WERI-Rb-1 (cell line): ENCODE data around the gene PLXNA2.
A peak's percentile ranks its signal among the peaks of the same experiment; 100 is the strongest.

Experiments
- DNase-seq: peaks from one replicate; pipeline ENCODE4 v3.0.0-alpha.2; 2020
- H3K27ac ChIP-seq: fragments of 250-450 bp; sonication (Bioruptor Pico); 2 replicates; pipeline ENCODE4 v1.5.1; 2020; ENCODE audit warnings: mild to moderate bottlenecking, moderate library complexity
- H3K27me3 ChIP-seq: fragments of 250-450 bp; sonication (Bioruptor Pico); 2 replicates; pipeline ENCODE4 v1.5.1; 2021; ENCODE audit warnings: mild to moderate bottlenecking, low read depth, moderate library complexity; ENCODE audit not compliant: insufficient read depth, severe bottlenecking
- H3K36me3 ChIP-seq: fragments of 250-450 bp; sonication (Bioruptor Pico); 2 replicates; pipeline ENCODE4 v1.5.1; 2020; ENCODE audit warnings: mild to moderate bottlenecking, moderate library complexity
- H3K4me3 ChIP-seq: 2 replicates; pipeline ENCODE4 v1.5.1; 2011; ENCODE audit warnings: low read depth, mild to moderate bottlenecking, control low read depth, low read length
- H3K9me3 ChIP-seq: fragments of 250-450 bp; sonication (Bioruptor Pico); 2 replicates; pipeline ENCODE4 v1.5.1; 2021; ENCODE audit warnings: mild to moderate bottlenecking, moderate library complexity; ENCODE audit not compliant: severe bottlenecking
- TF ChIP-seq, protein P1 (sequence below): IDR thresholded peaks from 2 replicates; pipeline ENCODE4 v1.5.1; 2011; ENCODE audit warnings: low read depth, mild to moderate bottlenecking, control low read depth, inconsistent platforms, low read length

PLXNA2 gene

DNA sequence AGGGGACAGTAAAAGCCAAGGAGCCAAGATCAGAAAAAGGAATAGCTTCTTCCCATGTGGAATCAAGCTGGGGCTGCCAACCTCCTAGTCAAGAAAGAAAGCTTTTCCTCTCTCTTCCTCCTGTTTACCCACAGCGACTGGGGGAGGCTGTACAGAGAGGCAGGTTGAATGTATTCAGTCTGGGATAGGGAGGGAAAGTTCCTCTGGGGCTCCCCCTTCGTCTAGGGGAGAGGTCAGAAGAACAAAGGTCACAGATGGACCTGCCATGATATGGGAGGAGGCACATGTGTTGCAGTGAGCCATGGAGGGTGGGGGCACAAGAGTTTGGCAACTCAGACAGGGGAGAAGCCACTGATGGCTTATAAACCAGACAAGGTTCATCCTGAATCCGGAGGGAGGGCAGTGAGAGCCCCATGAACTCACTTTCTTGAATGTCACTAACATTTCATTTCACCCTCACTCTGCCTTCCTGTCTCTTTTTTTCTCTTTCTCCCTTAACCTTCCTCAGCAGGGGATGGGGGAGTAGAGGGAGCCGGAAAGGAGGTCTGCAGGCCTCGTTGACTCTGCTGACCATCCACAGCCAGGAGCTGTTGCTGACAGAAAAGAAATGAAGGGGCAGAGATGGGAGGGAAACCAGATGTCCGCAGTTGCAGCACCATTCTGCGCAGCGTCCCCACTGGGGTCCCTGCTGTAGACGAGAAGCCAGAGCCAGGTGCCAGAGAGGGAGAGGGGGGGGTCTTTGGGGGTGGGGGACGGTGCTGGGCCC lies 61.1 kb downstream of the PLXNA2 start:
- TF ChIP-seq, protein P1, sequence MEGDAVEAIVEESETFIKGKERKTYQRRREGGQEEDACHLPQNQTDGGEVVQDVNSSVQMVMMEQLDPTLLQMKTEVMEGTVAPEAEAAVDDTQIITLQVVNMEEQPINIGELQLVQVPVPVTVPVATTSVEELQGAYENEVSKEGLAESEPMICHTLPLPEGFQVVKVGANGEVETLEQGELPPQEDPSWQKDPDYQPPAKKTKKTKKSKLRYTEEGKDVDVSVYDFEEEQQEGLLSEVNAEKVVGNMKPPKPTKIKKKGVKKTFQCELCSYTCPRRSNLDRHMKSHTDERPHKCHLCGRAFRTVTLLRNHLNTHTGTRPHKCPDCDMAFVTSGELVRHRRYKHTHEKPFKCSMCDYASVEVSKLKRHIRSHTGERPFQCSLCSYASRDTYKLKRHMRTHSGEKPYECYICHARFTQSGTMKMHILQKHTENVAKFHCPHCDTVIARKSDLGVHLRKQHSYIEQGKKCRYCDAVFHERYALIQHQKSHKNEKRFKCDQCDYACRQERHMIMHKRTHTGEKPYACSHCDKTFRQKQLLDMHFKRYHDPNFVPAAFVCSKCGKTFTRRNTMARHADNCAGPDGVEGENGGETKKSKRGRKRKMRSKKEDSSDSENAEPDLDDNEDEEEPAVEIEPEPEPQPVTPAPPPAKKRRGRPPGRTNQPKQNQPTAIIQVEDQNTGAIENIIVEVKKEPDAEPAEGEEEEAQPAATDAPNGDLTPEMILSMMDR: no peak
- Histone ChIP-seq H3K36me3 (no peaks in the 10 kb centered on the region), H3K27me3 (no peaks in the 10 kb centered on the region), H3K27ac (peak overlapping the region; percentile 7; the same call in 1 of the 2 replicates), H3K9me3 (no peaks in the 10 kb centered on the region), H3K4me3 (no peak overlapping the region)
- no peak for DNase-seq

DNA sequence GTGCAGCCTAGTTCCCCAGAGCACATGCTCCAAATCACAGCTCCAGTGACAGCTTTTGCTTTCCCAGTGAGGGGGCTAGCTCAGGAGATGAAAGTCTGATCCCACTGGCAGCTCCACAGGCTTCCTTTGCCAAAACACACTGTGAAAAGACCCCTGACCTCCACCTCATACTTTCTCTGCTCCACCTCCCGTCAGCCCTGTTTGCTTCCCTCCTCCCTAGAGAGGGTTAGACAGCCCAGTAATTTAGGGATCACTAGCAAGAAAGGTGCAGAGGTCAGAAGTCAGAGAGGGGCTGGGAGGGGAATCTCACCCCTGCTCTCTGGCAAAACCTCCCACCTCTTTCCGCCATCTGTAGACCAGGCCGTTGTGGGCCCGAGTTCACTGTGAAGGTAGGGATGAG lies 62.8 kb downstream of the PLXNA2 start:
- no peaks in the 10 kb centered on the region for H3K36me3 ChIP-seq
- no peaks in the 10 kb centered on the region for H3K9me3 ChIP-seq
- DNase-seq: no peak
- H3K4me3 ChIP-seq: no peak overlapping the region
- H3K27ac ChIP-seq: no peak overlapping the region
- TF ChIP-seq, protein P1: no peak
- H3K27me3 ChIP-seq: no peaks in the 10 kb centered on the region

DNA sequence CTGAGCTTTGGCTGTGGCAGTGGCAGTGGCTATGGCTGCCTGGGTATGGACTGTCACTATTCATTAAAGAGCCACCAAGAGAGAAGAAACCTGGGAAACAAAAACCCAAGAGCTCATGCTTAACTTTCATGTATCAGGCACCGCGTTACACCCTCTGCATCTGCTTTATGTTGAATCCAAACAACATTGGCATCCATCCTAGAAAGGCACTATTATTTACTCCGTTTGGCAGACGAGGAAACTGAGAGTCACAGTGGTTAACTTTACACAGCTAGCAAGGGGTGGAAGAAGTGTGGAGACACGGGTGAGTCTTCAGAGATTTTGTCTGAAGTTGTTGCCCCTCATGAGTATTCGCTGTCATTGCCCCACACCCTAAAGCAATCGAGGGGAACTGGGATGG lies 63.8 kb downstream of the PLXNA2 start:
- Histone ChIP-seq H3K9me3 (no peaks in the 10 kb centered on the region), H3K4me3 (no peak overlapping the region), H3K27ac (no peak overlapping the region), H3K27me3 (no peaks in the 10 kb centered on the region), H3K36me3 (peaks cover 1% of the 10 kb centered on the region; the same call in 1 of the 2 replicates)
- no peak for DNase-seq
- TF ChIP-seq, protein P1: no peak

DNA sequence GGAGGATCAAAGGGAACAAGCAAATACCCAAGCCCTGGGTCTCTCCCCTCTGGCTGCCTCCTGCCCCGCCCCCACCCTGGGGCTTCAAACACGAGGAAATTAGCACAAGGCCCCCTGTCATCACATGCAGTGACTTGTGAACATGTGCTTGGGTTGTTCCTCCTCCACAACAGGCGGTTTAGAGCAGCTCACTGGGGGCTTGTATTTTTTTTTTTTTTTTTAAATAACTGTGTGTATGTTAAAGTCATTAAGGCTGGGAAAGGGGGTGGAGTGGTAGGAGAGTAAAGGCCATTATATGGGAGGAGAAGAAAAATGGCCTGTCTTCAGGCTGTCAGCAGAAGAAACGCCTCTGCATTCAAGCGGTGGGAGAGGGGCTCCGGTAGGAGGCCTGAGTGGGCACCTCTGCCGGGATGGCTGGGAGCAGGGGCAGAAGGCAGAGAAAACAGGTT lies 64.2 kb downstream of the PLXNA2 start:
- H3K9me3 ChIP-seq: no peaks in the 10 kb centered on the region
- no peak overlapping the region for H3K4me3 ChIP-seq
- DNase-seq: no peak
- H3K27ac ChIP-seq: no peak overlapping the region
- TF ChIP-seq, protein P1: no peak
- no peaks in the 10 kb centered on the region for H3K27me3 ChIP-seq
- H3K36me3 ChIP-seq: peaks cover 4% of the 10 kb centered on the region; the same call in 1 of the 2 replicates

DNA sequence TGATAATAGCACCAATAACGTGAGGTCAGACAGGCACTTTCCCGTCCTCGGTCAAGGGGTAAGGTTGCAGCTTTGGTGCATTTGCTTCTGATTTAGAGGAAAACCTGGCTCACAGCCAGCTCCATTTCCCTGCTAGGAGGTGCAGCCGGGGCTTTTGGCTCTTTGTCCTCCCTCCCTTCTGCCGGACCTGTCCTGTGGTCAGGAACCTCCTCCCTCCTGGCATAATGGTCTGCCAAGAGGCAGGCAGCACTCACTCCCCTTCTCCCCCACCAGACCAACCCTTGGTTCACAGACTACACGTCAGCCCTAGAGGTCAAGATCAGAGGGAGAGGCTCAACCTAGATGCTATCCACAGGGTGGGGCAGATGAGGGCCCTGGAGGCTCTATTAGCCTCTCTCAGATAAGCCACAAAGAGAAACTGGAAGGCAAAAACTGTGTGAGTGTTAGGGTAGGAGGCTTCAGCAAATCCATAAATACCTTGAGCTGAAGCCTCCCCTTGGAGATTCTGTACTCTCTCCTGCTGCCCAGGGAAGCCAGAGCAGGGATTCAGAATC lies 64.8 kb downstream of the PLXNA2 start:
- no peaks in the 10 kb centered on the region for H3K27me3 ChIP-seq
- H3K9me3 ChIP-seq: no peaks in the 10 kb centered on the region
- DNase-seq: no peak
- H3K27ac ChIP-seq: peak overlapping the region; percentile 1; the same call in 1 of the 2 replicates
- TF ChIP-seq, protein P1: no peak
- peaks cover 4% of the 10 kb centered on the region; the same call in 1 of the 2 replicates for H3K36me3 ChIP-seq
- H3K4me3 ChIP-seq: no peak overlapping the region
